ENCODE results near the gene CCN6. TPM values are rescaled to one million over a fixed set of nuclear protein-coding genes. Genes with fewer than 3 reads are reported as not detected.

The CCN6 gene
- total and polyA plus RNA-seq, 7 donors = 0.01 TPM; not detected in 6

DNA sequence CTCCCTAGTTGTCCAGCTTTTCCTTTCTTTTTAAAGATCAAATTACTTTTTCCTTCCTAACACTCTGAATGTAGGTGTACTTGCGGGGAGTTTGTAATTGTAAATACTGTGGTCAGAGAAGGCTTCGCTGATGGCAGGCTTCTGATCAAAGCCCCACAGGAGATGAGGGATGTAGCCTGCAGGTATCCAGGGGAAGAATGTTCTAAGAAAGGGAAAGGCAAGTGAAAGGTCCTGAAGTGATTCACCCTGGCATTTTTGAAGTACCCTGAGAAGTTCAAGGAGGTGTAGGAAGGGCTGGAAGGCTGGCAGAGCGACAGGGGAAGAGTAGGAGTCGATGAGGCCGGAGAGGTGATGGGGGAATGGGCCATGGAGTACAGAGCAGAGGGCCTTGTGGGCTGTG lies 38.2 kb upstream of the CCN6 start:
- no peaks in the 10 kb centered on the region for H3K9me3 ChIP-seq
- no peak for ATAC-seq
- H3K36me3 ChIP-seq (ENCODE audit: insufficient read depth in 1 of 2, low read depth in 1 of 2) = no peaks in the 10 kb centered on the region
- H3K27ac ChIP-seq = no peak overlapping the region
- intact Hi-C loops (cut with DNase I) = no loop called here
- TF ChIP-seq, protein P1, sequence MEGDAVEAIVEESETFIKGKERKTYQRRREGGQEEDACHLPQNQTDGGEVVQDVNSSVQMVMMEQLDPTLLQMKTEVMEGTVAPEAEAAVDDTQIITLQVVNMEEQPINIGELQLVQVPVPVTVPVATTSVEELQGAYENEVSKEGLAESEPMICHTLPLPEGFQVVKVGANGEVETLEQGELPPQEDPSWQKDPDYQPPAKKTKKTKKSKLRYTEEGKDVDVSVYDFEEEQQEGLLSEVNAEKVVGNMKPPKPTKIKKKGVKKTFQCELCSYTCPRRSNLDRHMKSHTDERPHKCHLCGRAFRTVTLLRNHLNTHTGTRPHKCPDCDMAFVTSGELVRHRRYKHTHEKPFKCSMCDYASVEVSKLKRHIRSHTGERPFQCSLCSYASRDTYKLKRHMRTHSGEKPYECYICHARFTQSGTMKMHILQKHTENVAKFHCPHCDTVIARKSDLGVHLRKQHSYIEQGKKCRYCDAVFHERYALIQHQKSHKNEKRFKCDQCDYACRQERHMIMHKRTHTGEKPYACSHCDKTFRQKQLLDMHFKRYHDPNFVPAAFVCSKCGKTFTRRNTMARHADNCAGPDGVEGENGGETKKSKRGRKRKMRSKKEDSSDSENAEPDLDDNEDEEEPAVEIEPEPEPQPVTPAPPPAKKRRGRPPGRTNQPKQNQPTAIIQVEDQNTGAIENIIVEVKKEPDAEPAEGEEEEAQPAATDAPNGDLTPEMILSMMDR (IDR thresholded peaks at IDR 0.05) = no peak
- no peaks in the 10 kb centered on the region for H3K27me3 ChIP-seq (ENCODE audit: insufficient read depth in 3 of 3, low read length in 2 of 3)
- no peak for DNase-seq
- peaks cover 13% of the 10 kb centered on the region for H3K4me1 ChIP-seq
- no peak overlapping the region for H3K4me3 ChIP-seq
- 95 to 99% (median 96%) methylated on average over 5 of the region's 5 CpGs for WGBS, 3 donors

DNA sequence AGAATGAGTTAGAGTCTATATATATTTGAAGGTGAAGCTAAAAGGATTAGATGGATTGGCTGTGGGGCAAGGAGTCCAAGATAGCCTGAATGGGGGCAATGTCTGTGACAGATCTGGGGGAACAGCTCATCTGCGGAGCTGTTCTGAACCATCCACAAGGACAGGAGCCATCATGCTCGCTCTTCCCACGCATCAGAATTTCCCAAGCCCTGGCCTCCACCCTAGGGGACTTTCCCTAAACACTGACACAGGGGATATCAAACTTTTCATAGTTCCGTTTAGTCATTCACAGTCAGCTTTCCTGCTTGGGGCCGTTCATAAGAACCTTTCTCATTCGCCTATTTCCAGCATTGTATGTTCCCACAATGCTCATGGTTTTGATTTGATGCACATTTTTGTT lies 37.6 kb upstream of the CCN6 start:
- ATAC-seq = peak; percentile 27 to 53 (median 35)
- H3K9me3 ChIP-seq = no peaks in the 10 kb centered on the region
- WGBS, 3 donors = 53 to 60% (median 59%) methylated on average over 6 of the region's 6 CpGs
- peak in 1 of 2 donors; percentile 44 for DNase-seq
- H3K4me1 ChIP-seq = peaks cover 13% of the 10 kb centered on the region
- no peaks in the 10 kb centered on the region for H3K36me3 ChIP-seq (ENCODE audit: insufficient read depth in 1 of 2, low read depth in 1 of 2)
- no peaks in the 10 kb centered on the region for H3K27me3 ChIP-seq (ENCODE audit: insufficient read depth in 3 of 3, low read length in 2 of 3)
- TF ChIP-seq, protein P1 (IDR thresholded peaks at IDR 0.05) = no peak
- H3K4me3 ChIP-seq = no peak overlapping the region
- intact Hi-C loops (cut with DNase I) = no loop called here
- H3K27ac ChIP-seq = no peak overlapping the region

DNA sequence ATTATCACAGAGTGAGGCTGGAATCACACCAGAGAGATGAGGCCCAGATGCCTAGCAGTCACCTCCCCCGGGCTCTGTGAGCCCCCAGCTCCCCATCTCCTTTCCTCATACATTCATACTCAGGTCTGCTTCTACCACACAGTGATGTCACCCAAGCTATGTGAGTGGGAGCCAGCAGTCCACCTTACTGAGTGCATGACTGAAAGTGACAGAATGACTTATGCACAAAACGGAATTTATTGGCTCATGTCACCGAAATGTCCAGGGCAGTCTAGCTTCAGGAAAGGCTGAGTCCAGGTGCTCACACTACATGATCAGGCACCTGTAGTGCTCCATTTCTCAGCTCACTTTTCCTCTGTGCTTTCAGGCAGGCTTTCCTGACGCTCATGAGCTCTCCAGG lies 36.7 kb upstream of the CCN6 start:
- ATAC-seq = no peak
- Histone ChIP-seq H3K4me1 (peaks cover 13% of the 10 kb centered on the region), H3K9me3 (no peaks in the 10 kb centered on the region), H3K36me3 (ENCODE audit: insufficient read depth in 1 of 2, low read depth in 1 of 2) (no peaks in the 10 kb centered on the region), H3K27me3 (ENCODE audit: insufficient read depth in 3 of 3, low read length in 2 of 3) (no peaks in the 10 kb centered on the region), H3K27ac (no peak overlapping the region), H3K4me3 (no peak overlapping the region)
- TF ChIP-seq, protein P1 (IDR thresholded peaks at IDR 0.05) = no peak
- no peak for DNase-seq
- intact Hi-C loops (cut with DNase I) = no loop called here
- 88 to 96% (median 89%) methylated on average over 4 of the region's 4 CpGs for WGBS, 3 donors

DNA sequence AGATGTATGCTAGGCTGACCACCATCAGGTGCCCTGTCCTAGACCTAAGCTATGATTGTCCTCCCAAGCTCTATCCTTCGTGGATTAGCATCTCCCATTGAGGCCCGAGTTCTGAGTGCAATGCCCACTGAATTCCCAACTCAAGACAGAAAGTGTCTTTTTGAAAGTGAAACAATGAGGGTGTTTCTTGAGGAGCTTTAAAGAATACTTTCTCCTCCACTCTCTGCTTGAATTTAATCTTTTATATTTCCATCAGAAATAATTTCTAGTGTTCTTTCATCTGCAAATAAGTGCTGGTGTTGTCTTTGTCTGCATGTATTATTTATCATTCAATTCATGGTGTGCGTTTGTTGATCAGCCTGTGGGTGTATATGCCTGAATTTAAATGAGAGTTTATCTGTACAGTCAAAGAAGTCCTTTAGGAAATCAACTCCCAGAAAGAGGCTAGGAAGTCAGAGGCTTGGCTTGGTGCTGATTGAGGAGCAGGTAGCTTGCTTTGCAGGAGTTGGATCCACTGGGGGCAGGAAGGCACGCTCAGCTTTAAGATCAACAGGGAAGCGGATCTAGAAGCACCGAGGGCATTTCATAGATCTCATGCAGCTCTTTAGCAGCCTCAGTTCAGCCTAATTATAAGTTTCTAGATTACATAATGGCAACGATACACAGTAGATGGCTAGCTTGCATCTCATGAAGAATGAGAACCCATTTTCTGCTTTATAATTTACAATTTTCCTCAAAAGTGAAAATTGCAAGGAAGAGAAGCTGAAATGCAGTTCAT lies 36.0 kb upstream of the CCN6 start:
- no peak overlapping the region for H3K27ac ChIP-seq
- H3K36me3 ChIP-seq (ENCODE audit: insufficient read depth in 1 of 2, low read depth in 1 of 2) = no peaks in the 10 kb centered on the region
- ATAC-seq (no peak), DNase-seq (no peak)
- no peaks in the 10 kb centered on the region for H3K9me3 ChIP-seq
- TF ChIP-seq, protein P1 (IDR thresholded peaks at IDR 0.05) = no peak
- no peaks in the 10 kb centered on the region for H3K27me3 ChIP-seq (ENCODE audit: insufficient read depth in 3 of 3, low read length in 2 of 3)
- peaks cover 13% of the 10 kb centered on the region for H3K4me1 ChIP-seq
- WGBS, 3 donors = 53 to 64% (median 61%) methylated on average over 7 of the region's 7 CpGs
- intact Hi-C loops (cut with DNase I) = no loop called here
- no peak overlapping the region for H3K4me3 ChIP-seq
